HG03342 (cell line): ENCODE data around the gene GRB10.

Experiments
- ATAC-seq: cut with Tn5 transposase; IDR thresholded peaks from one replicate; pipeline ENCODE4 v1.9.1; 2021; ENCODE audit warnings: mild to moderate bottlenecking, moderate library complexity; ENCODE audit not compliant: unreplicated experiment

GRB10 gene

DNA sequence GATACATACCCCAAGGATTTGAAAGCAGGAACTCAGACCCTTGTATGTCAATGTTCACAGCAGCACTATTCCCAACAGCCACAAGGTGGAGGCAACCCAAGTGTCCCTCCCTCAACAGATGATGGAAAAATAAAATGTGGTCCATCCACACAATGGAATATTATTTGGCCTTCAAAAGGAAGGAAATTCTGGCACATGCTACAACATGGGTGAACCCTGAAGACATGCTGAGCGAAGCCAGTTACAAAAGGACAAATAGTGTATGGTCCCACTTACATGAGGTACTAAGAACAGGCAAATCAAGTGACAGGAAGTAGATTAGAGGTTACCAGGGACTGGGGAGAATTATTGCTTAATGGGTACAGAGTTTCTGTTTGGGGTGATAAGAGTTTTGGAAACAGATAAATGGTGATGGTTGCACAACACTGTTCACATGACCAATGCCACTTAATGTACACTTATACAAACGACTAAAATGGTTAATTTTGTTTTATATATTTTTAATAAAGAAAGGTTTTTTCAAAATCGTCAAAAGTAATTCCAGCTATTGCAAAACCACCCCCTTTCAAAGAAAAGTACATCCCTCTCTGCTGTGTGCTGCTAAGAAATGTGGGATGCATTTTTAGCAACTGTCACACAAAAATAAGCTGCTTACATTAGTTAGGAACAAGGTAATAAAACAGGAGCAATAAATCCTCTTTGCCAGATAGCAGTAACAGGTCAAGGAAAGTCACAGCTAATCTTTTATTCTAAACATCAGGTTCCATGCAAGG lies 85.7 kb downstream of the GRB10 start:
- ATAC-seq = no peak

DNA sequence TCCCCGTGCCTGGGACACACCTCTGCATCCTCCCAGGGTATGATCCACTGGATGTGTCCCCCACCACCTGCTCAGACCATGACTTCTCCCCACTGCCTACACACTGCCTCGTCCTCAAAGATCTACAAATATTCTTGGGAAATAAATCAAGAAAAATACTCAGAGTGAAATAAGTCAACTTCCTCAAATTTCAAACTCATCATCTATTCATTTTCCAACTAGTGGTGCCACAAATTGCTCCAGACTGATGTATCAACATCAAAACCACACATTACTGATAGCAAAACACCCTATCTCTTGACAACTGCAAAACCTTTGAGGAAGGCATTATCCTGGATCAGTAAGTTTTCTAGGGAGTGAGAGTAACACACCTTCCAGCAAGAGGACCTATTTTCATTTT lies 87.7 kb downstream of the GRB10 start:
- no peak for ATAC-seq

DNA sequence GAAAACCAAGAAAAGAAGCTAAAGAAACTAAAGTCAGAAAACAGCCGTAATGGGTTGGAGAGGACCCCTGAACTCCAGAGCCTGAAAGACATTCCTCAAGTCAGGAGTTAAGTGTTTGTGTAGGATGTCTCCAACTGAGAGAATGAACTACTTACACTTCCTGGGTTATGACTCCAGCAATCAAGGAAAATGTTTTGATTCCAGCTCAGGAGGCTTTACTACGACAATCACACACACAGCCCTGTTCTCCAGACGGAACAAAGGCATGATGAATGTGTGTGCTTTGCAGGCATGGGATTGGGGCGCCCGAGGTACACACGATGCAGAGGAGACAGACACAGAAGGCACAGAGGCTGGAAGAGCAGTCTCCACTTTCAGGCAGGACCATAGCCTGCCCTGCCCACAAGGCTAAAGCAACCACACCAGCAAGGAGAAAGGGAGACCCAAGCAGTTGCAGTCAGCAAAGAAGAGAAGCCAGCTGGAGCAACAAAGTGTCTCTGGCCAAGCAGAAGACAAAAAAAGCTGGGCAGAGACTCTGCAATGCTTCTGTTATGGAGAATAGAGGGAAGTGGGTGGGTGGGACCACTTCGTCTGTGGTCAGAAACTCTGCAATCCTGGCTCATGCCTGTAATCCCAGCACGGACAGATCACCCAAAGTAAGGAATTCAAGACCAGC lies 89.1 kb downstream of the GRB10 start:
- no peak for ATAC-seq

DNA sequence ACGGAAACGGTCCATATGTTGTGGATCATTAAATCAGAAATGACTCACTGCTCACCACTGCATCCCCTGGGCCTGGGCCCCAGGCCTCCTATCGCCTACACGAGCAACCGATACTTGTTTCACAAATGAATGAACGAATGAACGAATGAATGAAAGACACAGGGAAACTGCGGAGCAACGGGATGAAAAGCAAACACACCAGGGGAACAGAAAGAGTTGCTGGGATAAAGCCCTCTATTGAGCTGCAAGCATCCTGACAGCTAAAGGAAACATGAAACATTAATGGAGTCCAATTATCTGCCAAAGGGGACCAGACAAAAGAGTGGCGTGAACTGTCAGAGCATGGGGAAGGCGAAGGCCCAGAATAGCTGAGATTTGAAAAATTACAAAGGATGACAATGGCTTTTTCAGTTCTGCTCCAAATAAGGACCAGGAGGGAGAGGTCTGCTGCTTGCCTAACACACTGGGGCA lies 92.1 kb downstream of the GRB10 start:
- ATAC-seq = no peak

DNA sequence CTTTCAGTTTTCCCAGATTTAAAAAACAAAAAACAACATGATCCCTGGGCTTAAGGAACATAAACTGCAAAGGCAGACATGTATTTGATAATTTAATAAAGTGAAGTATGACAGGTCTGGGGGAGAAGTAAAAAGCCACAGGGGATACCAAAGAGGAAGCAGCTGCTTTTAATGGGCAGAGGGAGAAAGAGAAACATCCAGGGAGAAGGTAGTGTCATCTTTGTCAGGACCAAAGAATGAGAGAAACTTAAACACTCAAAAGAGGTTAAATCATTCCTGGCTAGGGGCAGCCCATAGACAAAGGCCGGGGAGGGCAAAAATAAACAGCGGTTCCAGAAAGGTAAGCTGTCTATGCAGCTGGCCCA lies 94.5 kb downstream of the GRB10 start:
- ATAC-seq = no peak

DNA sequence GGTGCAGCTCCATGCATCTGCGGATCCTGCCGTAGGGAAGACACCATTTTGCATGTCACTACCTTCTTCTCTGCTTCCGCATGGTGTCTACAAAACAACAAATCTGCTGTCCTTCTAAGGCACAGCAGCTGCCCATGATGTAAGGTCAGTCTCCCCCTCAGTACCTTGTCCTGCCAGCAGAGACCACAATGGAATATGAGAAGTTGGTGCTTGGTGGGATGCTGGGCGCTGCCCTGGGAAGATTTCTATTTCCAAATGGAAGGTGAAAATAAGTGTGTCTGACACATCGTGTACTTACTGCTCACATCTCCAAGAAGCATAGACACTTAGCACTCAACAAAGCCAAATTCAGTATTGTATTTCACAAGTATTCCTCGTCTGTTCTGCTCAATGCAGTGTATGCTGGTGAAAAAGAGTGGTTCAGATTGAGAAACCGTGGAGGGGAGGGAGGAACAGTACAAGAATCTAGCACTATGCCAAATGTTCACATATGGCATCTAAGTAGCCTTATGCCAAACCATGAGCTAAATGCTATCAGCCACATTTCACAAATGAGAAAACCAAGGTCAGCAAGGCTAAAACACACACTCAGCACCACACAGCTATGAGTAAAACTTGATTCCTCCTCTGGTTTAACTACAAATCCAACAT lies 95.0 kb downstream of the GRB10 start:
- no peak for ATAC-seq

DNA sequence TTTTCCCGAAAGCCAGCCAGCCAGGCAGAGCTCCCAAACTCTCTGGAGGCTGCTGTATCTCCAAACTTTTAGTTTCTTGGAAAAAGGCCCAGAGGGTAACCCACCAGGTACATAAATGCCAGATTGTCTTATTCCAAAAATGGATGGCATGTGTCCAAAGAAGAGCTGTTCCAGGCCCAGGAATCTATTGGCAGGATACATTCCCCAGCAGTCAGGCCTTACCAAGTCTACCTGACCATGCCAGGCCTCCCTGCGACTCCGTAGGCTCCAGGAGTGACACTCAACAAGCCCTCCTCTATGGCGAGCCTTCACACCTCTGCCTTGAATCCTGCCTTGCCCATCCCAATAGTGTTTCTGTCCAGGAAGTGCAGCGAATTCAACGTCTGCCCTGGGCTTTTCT lies 95.6 kb downstream of the GRB10 start:
- no peak for ATAC-seq

DNA sequence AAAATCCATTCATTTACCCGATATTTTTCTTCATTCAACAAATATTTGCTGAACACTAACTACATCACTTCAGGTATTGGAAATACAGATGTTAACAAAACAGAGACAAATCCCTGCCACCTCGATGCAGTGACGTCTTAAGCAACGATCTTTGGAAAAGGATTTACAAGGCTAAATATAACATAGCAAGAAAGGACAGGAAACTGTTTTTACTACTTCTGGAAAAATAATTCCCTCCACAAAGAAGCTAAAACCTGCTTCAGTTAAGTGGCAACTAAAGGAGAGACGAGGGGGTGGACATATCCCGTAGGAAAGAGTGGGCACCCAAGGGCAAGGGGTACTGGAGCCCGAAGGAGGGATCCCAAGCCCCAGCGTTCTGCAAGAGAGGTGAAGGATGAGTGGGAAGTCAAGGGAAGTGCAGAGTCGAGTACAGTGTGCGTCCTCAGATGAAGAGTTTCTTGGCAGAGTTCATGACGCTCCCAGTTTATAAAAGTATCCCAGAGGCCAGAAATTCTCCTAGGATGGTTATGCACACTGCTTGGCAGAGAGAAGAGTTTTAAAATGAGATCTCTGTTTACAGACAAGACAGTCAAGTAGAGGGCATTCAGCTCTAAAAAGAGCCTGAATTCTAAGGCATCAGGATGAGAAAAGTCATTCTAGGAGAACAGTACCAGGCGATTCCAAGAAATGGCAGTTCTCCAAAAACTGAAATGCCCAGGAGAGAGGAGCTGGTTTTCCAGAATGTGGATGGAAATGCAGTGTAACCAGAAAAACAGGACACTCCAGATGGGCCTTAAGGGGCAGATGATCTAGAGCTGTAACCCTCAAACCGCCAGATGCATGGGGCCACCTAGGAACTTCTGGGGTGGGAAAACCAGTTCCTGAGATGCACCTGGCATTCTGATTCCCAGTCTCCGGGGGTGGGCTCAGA lies 97.3 kb downstream of the GRB10 start:
- no peak for ATAC-seq

DNA sequence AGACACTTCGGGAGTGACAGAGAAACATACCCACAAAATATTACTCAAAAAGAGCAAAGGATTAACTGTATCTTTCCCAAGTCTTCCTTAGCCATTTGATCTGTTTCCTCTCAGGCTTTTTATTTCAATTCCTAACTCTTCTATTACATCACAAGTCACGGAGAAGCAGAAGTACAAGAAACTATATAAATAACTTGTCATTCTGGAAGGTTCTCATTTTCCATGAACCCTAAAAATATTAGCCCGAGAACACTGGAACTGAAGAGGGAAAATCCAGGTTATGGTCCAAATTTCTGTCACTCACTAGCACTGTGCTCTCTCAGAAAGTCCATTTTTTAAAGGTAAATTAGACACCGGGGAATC lies 98.0 kb downstream of the GRB10 start:
- ATAC-seq = no peak

DNA sequence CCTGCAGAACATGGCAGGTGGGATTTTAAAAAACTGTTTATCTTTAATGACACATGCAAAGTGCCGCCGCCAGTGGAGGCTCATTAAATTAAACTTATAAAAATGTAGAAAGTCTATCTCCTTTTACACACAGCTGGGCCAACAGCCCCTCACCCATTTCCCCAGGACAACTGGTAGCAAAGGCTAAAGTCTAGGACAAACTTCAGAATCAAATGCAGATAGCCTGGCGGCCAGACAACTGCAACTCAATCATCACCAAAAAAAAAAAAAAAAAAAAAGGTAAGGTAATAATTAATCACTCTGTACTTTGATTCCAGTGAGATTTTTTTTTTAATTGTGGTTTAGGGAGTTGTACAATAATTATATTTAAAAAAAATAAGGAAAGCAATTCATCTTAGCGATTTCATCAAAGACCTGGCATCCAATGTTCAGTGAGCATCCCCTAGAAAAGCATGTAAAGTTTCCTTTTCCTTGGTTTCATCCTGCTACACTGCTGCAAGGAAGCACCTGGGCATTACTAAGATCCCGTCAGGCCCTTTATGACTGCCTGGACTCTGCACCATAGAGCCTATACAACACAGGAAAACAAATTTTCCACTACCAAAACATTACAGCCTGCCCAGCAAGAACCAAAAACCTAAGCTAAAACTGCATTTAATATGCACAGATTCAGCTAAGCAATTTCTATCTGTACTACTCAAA lies 98.5 kb downstream of the GRB10 start:
- no peak for ATAC-seq

DNA sequence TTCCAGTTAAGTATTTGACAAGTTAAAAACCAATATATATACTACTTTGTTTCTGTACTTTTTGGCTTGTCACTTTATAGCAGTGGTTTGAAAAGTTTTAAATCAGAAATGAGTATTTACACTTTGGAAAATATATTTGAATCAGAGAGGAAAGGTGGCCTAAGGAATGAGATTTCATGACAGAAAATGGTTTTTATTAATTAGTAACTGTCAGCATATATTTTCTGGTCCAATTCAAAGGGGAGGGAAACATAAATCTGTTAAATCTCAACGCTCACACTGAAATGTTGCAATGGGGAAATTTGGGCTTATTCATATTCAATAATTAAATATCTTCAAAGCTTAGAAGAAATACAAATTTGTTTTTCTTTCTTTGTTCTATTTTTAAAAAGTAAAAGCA lies 100.1 kb downstream of the GRB10 start:
- no peak for ATAC-seq

DNA sequence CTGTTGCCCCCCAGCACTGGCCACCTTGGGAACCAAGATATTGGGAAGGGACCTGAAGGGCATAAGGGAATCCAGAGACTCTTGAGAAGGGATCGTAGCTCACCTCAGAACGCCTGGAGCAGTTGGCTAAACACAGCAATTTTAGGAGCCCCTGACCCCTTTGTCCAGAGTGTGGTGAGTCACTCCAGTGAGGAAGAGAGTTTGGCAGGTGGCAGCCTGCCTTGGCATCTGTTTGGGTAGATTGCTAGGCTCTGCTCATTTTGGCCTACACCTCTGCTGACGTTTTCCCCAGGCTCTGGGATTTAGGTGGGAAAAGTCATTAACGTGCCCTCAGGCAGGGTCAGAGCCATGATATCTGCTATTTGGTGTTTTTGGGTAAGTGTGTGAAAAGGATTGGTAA lies 100.6 kb downstream of the GRB10 start:
- no peak for ATAC-seq

DNA sequence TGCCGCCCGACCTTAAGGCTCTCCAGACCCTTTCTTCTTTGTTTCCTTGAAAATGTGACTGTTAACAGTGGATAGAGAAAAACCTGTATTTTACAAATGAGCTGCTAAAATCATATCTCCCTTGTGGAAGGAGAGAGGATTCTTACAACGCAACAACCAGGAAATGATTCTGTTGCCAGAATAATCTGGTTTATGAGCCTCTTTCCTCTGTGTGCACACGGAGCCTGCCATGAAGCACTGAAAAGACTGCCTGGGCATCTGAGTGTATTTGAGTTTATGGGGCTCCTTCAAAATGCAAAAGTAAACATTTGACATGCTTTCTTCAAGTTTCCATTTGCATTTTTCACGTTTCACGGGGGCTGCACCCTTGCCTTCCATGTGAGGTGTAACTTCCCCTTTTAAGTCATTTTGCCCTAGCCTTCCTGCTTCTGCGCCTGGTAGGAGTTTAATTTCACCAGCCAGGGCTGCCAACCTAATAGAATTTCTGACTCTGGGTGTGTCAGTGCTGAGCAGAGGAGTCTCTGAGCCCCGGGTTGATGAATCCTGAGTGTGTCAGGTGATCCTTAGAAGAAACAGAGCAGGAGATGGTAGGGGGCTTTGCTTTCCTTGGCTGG lies 101.2 kb downstream of the GRB10 start:
- no peak for ATAC-seq

DNA sequence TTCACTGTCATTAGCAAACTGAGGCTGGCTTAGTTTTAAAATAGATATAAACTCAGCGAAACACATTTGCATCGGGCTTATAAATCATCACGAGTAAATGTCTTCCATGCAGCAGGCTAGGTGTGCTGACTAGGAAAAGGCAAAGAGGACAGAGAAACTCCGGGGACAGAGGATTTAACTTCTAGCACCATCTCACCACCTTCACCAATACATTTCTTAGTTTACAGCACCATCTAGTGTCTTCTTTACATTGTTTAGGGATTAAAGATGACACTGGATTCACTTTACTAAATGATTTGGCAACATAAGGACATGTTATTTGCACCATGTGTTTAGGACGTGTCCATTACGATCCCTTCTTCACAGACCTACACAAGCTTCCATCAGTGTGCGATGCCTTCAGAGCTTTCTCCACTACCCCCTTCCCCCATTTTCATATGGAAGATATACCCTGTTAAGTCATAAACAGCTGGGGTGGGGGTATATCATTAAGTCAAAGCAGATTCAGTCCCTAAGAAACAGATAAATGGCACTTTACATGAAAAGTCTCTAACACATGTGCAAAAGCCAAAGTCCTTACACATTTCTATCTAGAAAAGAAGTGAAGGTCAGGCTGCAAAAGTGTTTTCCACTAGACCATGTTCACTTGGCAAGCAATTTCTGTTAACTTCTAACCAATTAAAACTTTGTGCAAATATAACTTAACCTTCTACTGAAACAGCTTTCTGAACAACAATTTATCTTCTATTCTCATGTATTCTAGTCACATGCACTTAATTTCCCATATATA lies 103.3 kb downstream of the GRB10 start:
- ATAC-seq = peak; percentile 46

DNA sequence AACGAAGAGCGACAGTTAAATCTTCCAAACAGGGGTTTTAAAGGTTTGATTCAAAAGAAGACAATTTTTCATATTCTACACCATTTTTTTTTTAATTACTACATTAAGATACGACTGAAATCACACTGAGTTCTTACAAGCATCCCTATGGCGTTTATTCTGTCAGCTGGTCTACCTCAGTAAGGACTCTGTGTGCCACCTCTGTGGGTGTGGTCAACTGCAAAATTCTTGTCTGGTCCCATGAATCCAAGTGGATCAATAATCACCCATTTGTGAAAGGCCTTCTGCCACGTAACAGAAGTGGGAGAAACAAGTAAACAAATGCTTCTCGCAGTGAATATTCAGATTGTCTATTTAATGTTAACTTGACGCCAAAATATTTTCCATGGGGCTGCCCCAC lies 104.1 kb downstream of the GRB10 start:
- no peak for ATAC-seq

DNA sequence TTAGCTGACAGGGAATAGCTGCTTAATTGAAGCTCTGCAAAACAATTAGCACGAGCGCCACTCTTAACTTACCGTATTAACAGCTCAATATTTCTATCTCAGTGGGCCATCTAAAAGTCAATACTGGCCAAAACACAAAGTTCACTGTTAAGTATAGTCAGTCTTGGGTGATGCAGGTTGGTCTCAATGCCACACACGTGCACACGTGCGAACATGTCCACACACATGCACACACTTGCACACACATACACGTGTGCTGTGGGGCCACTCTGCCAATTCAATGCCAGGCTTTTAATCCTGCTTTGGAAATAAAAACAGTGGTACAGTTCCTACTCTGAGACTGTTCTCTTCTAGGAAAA lies 105.1 kb downstream of the GRB10 start:
- ATAC-seq = no peak

DNA sequence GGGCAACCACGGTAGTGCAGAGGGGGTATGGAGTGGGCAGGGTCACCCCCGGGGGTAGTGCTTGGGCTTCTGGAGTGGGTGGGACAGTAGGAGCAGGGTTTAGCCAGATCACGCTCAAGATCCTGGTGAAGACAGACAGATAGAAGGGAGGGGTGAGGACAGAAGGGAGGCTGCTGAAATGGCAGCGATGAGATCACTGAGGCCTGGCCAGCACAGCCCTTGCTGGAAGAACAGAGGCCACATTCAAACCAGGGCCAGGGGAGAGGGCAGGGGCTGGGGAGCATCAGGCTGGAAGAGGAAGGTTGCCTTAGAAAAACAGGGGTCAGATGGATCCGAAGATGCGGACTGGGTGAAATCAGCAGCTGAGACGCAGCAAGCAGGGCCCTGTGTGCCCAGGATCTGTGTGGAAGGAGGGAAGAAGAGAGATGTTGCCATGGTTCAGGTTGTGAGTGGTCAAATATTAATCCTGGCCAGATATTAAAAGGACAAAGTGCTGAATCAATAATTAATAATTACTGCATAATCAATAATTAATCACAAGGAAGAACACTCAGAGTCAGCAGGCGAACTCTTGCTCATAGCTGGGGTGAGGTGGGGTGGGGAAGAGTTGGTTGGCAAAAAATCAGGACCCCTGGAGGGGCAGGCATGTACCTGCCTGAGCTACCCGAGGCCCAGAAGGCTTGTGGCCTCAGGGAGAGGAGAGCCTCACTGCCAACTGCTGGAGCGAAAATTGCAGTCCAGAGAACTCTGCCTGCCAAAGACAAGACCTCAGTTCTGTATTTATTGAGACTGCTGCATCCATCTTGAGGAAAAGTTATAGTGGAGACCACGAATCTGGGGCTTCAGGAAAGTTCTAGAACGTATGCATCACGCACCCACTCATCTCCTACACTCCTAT lies 105.7 kb downstream of the GRB10 start:
- ATAC-seq = no peak

DNA sequence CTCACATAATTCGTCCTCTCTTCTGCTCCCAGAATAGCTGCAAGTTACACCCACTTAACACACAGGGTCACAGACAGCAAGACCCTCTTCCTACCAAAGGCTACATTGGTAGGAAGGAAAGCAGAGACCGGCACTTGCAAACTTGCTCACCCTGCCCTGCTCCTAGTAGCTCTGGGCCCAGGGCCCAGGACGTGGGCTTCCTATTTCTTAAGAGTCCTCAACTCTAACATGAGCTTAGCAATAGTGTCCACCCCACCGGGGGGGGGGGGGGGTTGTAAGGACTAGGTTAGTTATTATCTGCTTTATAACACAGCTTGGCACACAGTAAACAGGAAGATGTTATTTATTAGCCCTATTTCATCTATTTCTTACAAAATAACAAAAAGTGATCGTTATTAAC lies 106.6 kb downstream of the GRB10 start:
- ATAC-seq = no peak
